ENCODE results near the gene CCL1. TPM values are rescaled to one million over a fixed set of nuclear protein-coding genes. Genes with fewer than 3 reads are reported as not detected.
A peak's percentile ranks its signal among the peaks of the same experiment; 100 is the strongest.

Gene CCL1
- polyA plus RNA-seq, 3 donors, result not detected

- Mint-ChIP-seq H3K36me3 (no peaks in the 10 kb centered on the region), H3K9me3 (no peaks in the 10 kb centered on the region), H3K4me3 (no peak overlapping the region), H3K4me1 (peaks cover 23% of the 10 kb centered on the region), H3K27ac (peak overlapping the region in 6 of 7 donors; percentile 13 to 74 (median 67)), H3K27me3 (ENCODE audit: low read depth in 3 of 3) (peaks cover 0 to 2% (median 0%) of the 10 kb centered on the region in 3 donors)
- peak overlapping the region in 1 of 2 donors; percentile 85 for H3K27ac ChIP-seq (ENCODE audit: low read depth in 1 of 2, low read length in 2 of 2)
- H3K79me2 ChIP-seq (ENCODE audit: insufficient read depth, low read length), result no peaks in the 10 kb centered on the region
- peak; percentile 33 to 81 (median 59) for DNase-seq
- no peaks in the 10 kb centered on the region for H4K20me1 ChIP-seq (ENCODE audit: insufficient read depth, low read length)
- H3K36me3 ChIP-seq (replicated peaks in 1 of 2; ENCODE audit: control insufficient read depth in 1 of 2, insufficient read depth in 2 of 2, low read length in 2 of 2), result no peaks in the 10 kb centered on the region
- intact Hi-C loops (cut with micrococcal nuclease), result loop anchor here in 1 of 2 donors (5.0 to 10.0 kb wide), 2 partner anchors 61 to 119 kb away; no protein-coding TSS in a partner anchor
- H3K4me2 ChIP-seq (replicated peaks; ENCODE audit: extremely low read depth, low read length, poor library complexity, severe bottlenecking), result peak overlapping the region; percentile 55
- H3K9ac ChIP-seq (ENCODE audit: insufficient read depth, low read length, poor library complexity, severe bottlenecking), result no peak overlapping the region
- no peaks in the 10 kb centered on the region for H3K27me3 ChIP-seq (ENCODE audit: control insufficient read depth in 2 of 2, insufficient read depth in 2 of 2, low read length in 2 of 2)
- H3K4me3 ChIP-seq (replicated peaks in 1 of 3; ENCODE audit: low read depth in 2 of 3, low read length in 3 of 3), result peak overlapping the region in 1 of 3 experiments; percentile 35
- WGBS (ENCODE audit: insufficient coverage), result no CpG with 5 or more reads among the region's 1 CpG
- H3K4me1 ChIP-seq (ENCODE audit: control insufficient read depth in 1 of 2, insufficient read depth in 2 of 2, low read length in 2 of 2), result peaks cover 65 to 77% of the 10 kb centered on the region in 2 donors
- H3K9me3 ChIP-seq (replicated peaks in 1 of 2; ENCODE audit: control insufficient read depth in 1 of 2, insufficient read depth in 1 of 2, low read length in 2 of 2), result no peaks in the 10 kb centered on the region
- no peak overlapping the region for H2AFZ ChIP-seq (ENCODE audit: insufficient read depth, low read depth, low read length, poor library complexity, severe bottlenecking)
- no peak for TF ChIP-seq CTCF (IDR thresholded peaks at IDR 0.05)
These were observed 3.0 kb upstream of the CCL1 start for GRCh38 chr17:34366010-34366409.

DNA sequence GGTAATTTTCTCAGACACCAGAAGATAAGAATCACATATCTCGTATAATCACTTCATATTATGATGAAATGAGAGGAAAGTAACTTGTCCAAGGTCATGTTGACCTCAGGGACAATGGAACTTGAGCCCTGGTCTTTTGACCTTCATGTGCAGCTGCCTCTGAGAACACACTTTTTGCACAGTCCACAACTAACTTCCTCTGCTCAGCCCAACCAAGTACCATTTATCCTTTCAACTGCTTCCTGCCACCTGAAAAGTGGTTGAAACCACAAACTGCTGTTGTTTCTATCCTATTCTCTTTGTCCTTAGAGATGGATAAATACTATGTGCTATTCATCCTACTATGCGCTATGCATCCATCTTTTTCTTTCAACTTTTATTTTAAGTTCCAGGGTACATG is 2.3 kb upstream of the CCL1 start:
- Histone ChIP-seq H3K36me3 (replicated peaks in 1 of 2; ENCODE audit: control insufficient read depth in 1 of 2, insufficient read depth in 2 of 2, low read length in 2 of 2) (no peaks in the 10 kb centered on the region), H3K4me3 (replicated peaks in 1 of 3; ENCODE audit: low read depth in 2 of 3, low read length in 3 of 3) (no peak overlapping the region), H3K9me3 (replicated peaks in 1 of 2; ENCODE audit: control insufficient read depth in 1 of 2, insufficient read depth in 1 of 2, low read length in 2 of 2) (no peaks in the 10 kb centered on the region), H3K9ac (ENCODE audit: insufficient read depth, low read length, poor library complexity, severe bottlenecking) (no peak overlapping the region), H3K79me2 (ENCODE audit: insufficient read depth, low read length) (no peaks in the 10 kb centered on the region), H2AFZ (ENCODE audit: insufficient read depth, low read depth, low read length, poor library complexity, severe bottlenecking) (no peak overlapping the region), H3K27ac (ENCODE audit: low read depth in 1 of 2, low read length in 2 of 2) (no peak overlapping the region), H3K4me1 (ENCODE audit: control insufficient read depth in 1 of 2, insufficient read depth in 2 of 2, low read length in 2 of 2) (peaks cover 58 to 70% of the 10 kb centered on the region in 2 donors), H4K20me1 (ENCODE audit: insufficient read depth, low read length) (no peaks in the 10 kb centered on the region), H3K27me3 (ENCODE audit: control insufficient read depth in 2 of 2, insufficient read depth in 2 of 2, low read length in 2 of 2) (no peaks in the 10 kb centered on the region), H3K4me2 (replicated peaks; ENCODE audit: extremely low read depth, low read length, poor library complexity, severe bottlenecking) (no peak overlapping the region)
- intact Hi-C loops (cut with micrococcal nuclease), result loop anchor here in 1 of 2 donors (5.0 to 10.0 kb wide), 2 partner anchors 61 to 118 kb away; no protein-coding TSS in a partner anchor
- Mint-ChIP-seq H3K27me3 (ENCODE audit: low read depth in 3 of 3) (peaks cover 0 to 2% (median 0%) of the 10 kb centered on the region in 3 donors), H3K4me1 (peaks cover 24% of the 10 kb centered on the region), H3K4me3 (no peak overlapping the region), H3K27ac (no peak overlapping the region), H3K36me3 (no peaks in the 10 kb centered on the region), H3K9me3 (no peaks in the 10 kb centered on the region)
- WGBS (ENCODE audit: insufficient coverage), result no CpG with 5 or more reads among the region's 2 CpGs
- no peak for TF ChIP-seq CTCF (IDR thresholded peaks at IDR 0.05)
- DNase-seq, result no peak

Data from CD14-positive monocyte (primary cell).